Omental fat pad (tissue), 4 donors: ENCODE measurements around the gene DCTN4. TPM values are rescaled to one million over a fixed set of nuclear protein-coding genes. Genes with fewer than 3 reads are reported as not detected.
A peak's percentile ranks its signal among the peaks of the same experiment; 100 is the strongest.

Experiments used
- ATAC-seq: fragments of 150-250 bp; one replicate; pipeline ENCODE4 v1.9.1; 2016; ENCODE audit warnings: mild to moderate bottlenecking, moderate library complexity; ENCODE audit not compliant: low FRiP score
- DNase-seq: peaks from one replicate; pipeline ENCODE4 v3.0.0-alpha.2; 2019; ENCODE audit warnings: low spot score
- CTCF ChIP-seq, 3 donors: fragments of 450-650 bp; IDR thresholded peaks; one replicate each; pipeline ENCODE4 v1.5.1; 2016 to 2017; ENCODE audit warnings: antibody characterized with exemption in 3 of 3, mild to moderate bottlenecking in 3 of 3, moderate library complexity in 2 of 3
- total RNA-seq, 4 donors: library from RNA; depleted of rRNA; stranded (reverse); fragments of >200 nt; gene quantifications; one replicate each; pipeline ENCODE4 v1.1.0, GENCODE V29; 2016

The DCTN4 gene
- total RNA-seq, 4 donors from 2014 or later, result 52.2 to 84.9 (median 67.0) TPM

- DNase-seq, result no peak
- TF ChIP-seq CTCF (IDR thresholded peaks at IDR 0.05), result no peak
- ATAC-seq, result no peak
Observed at GRCh38 chr5:150706776-150707390, 51.9 kb downstream of the DCTN4 start.

- no peak for ATAC-seq
- DNase-seq, result no peak
- no peak for TF ChIP-seq CTCF (IDR thresholded peaks at IDR 0.05)
Observed at GRCh38 chr5:150703762-150704161, 55.1 kb downstream of the DCTN4 start.

GRCh38 chr5:150700594-150701377 lies 58.0 kb downstream of the DCTN4 start, which contains the start of gene RBM22:
Gene RBM22, minus strand, starts transcription at chr5:150701062. Its CDS starts 77 bp downstream, at chr5:150700985.
- DNase-seq, result peak; percentile 76
- TF ChIP-seq CTCF (IDR thresholded peaks at IDR 0.05), result no peak
- peak; percentile 93 for ATAC-seq

GRCh38 chr5:150700246-150700593 lies 58.6 kb downstream of the DCTN4 start:
- ATAC-seq, result no peak
- DNase-seq, result no peak
- TF ChIP-seq CTCF (IDR thresholded peaks at IDR 0.05), result no peak

GRCh38 chr5:150694612-150695011 lies 64.2 kb downstream of the DCTN4 start:
- ATAC-seq (peak; percentile 46), DNase-seq (no peak)
- no peak for TF ChIP-seq CTCF (IDR thresholded peaks at IDR 0.05)

GRCh38 chr5:150692276-150692675 lies 66.5 kb downstream of the DCTN4 start:
- ATAC-seq (no peak), DNase-seq (no peak)
- no peak for TF ChIP-seq CTCF (IDR thresholded peaks at IDR 0.05)

GRCh38 chr5:150690760-150691159 lies 68.1 kb downstream of the DCTN4 start:
- TF ChIP-seq CTCF (IDR thresholded peaks at IDR 0.05), result no peak
- ATAC-seq, result no peak
- no peak for DNase-seq
